ENCODE results near the gene ARID2.

Gene ARID2

DNA sequence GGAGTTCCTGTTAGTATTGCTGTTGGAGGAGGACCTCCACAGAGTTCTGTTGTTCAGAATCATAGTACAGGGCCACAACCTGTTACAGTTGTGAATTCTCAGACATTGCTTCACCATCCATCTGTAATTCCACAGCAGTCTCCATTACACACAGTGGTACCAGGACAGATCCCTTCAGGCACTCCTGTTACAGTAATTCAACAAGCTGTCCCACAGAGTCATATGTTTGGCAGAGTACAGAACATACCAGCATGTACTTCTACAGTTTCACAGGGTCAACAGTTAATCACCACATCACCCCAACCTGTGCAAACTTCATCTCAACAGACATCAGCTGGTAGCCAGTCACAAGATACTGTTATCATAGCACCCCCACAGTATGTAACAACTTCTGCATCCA is 120.8 kb downstream of the ARID2 start:
- ChIA-PET POLR2A (no interaction called here), CTCF (no interaction called here)
- peaks cover 35 to 51% of the 10 kb centered on the region in 2 experiments; a peak in 2 of 3 replicates for H3K36me3 ChIP-seq (ENCODE audit: control insufficient read depth in 2 of 2, insufficient read depth in 1 of 2, low read length in 2 of 2)
- no peak overlapping the region for H3K27ac ChIP-seq (ENCODE audit: extremely low read depth, low read depth, low read length)
- no peaks in the 10 kb centered on the region for H3K4me1 ChIP-seq (ENCODE audit: control insufficient read depth, insufficient read depth, low read length)
- no peak overlapping the region for H3K4me3 ChIP-seq (ENCODE audit: low read depth, low read length)
- no peaks in the 10 kb centered on the region for H3K9me3 ChIP-seq (ENCODE audit: control insufficient read depth, insufficient read depth, low read depth, low read length)
- no peak for TF ChIP-seq SETDB1 (IDR thresholded peaks at IDR 0.05; ENCODE audit: insufficient read length, low read length)
- no peak for TF ChIP-seq TRIM28 (IDR thresholded peaks at IDR 0.05; ENCODE audit: borderline replicate concordance, low read length)
- TF ChIP-seq ZNF302 (tag by site-specific recombination; IDR thresholded peaks at IDR 0.05; ENCODE audit: low read depth), result no peak
- TF ChIP-seq ZNF239 (tag by site-specific recombination; IDR thresholded peaks at IDR 0.05), result no peak
- TF ChIP-seq ZNF514 (tag by site-specific recombination; IDR thresholded peaks at IDR 0.05), result no peak
- TF ChIP-seq ZNF791 (tag by site-specific recombination; IDR thresholded peaks at IDR 0.05), result no peak
- no peak for TF ChIP-seq ZNF544 (tag by site-specific recombination; IDR thresholded peaks at IDR 0.05)
- no peak for TF ChIP-seq ZNF18 (tag by site-specific recombination; IDR thresholded peaks at IDR 0.05)
- TF ChIP-seq ZNF146 (tag by site-specific recombination; IDR thresholded peaks at IDR 0.05), result no peak
- TF ChIP-seq IKZF3 (tag by site-specific recombination; IDR thresholded peaks at IDR 0.05), result no peak
- no peak for TF ChIP-seq ZNF362 (tag by site-specific recombination; IDR thresholded peaks at IDR 0.05)
- TF ChIP-seq TCF7L2 (IDR thresholded peaks at IDR 0.05; ENCODE audit: borderline replicate concordance, low read depth, low read length), result no peak
- TF ChIP-seq ZSCAN16 (tag by site-specific recombination; IDR thresholded peaks at IDR 0.05), result no peak
- TF ChIP-seq SCRT2 (tag by site-specific recombination; IDR thresholded peaks at IDR 0.05), result no peak
- TF ChIP-seq, protein P1, sequence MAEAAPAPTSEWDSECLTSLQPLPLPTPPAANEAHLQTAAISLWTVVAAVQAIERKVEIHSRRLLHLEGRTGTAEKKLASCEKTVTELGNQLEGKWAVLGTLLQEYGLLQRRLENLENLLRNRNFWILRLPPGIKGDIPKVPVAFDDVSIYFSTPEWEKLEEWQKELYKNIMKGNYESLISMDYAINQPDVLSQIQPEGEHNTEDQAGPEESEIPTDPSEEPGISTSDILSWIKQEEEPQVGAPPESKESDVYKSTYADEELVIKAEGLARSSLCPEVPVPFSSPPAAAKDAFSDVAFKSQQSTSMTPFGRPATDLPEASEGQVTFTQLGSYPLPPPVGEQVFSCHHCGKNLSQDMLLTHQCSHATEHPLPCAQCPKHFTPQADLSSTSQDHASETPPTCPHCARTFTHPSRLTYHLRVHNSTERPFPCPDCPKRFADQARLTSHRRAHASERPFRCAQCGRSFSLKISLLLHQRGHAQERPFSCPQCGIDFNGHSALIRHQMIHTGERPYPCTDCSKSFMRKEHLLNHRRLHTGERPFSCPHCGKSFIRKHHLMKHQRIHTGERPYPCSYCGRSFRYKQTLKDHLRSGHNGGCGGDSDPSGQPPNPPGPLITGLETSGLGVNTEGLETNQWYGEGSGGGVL (tag by site-specific recombination; IDR thresholded peaks at IDR 0.05), result no peak

DNA sequence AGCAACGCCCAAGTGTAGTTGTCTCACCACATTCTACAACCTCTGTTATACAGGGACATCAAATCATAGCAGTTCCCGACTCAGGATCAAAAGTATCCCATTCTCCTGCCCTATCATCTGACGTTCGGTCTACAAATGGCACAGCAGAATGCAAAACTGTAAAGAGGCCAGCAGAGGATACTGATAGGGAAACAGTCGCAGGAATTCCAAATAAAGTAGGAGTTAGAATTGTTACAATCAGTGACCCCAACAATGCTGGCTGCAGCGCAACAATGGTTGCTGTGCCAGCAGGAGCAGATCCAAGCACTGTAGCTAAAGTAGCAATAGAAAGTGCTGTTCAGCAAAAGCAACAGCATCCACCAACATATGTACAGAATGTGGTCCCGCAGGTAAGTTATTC is 123.0 kb downstream of the ARID2 start:
- POLR2A ChIA-PET, result no interaction called here
- no peaks in the 10 kb centered on the region for H3K9me3 ChIP-seq (ENCODE audit: control insufficient read depth, insufficient read depth, low read depth, low read length)
- no peak overlapping the region for H3K4me3 ChIP-seq (ENCODE audit: low read depth, low read length)
- TF ChIP-seq ZNF37A (tag by site-specific recombination; IDR thresholded peaks at IDR 0.05) (no peak), ZNF423 (tag by site-specific recombination; IDR thresholded peaks at IDR 0.05) (no peak), ZNF221 (tag by site-specific recombination; IDR thresholded peaks at IDR 0.05; ENCODE audit: borderline replicate concordance) (no peak), ZNF623 (tag by site-specific recombination; IDR thresholded peaks at IDR 0.05) (no peak), ZNF114 (tag by site-specific recombination; IDR thresholded peaks at IDR 0.05) (no peak), ZBTB7A (tag by site-specific recombination; IDR thresholded peaks at IDR 0.05; ENCODE audit: low read depth) (no peak), ZNF341 (tag by site-specific recombination; IDR thresholded peaks at IDR 0.05; ENCODE audit: low read depth) (no peak)
- TF ChIP-seq, protein P2, sequence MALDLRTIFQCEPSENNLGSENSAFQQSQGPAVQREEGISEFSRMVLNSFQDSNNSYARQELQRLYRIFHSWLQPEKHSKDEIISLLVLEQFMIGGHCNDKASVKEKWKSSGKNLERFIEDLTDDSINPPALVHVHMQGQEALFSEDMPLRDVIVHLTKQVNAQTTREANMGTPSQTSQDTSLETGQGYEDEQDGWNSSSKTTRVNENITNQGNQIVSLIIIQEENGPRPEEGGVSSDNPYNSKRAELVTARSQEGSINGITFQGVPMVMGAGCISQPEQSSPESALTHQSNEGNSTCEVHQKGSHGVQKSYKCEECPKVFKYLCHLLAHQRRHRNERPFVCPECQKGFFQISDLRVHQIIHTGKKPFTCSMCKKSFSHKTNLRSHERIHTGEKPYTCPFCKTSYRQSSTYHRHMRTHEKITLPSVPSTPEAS (tag by site-specific recombination; IDR thresholded peaks at IDR 0.05), result no peak
- H3K36me3 ChIP-seq (ENCODE audit: control insufficient read depth in 2 of 2, insufficient read depth in 1 of 2, low read length in 2 of 2), result peaks cover 22 to 46% of the 10 kb centered on the region in 2 experiments
- CTCF ChIA-PET, result no interaction called here
- H3K4me1 ChIP-seq (ENCODE audit: control insufficient read depth, insufficient read depth, low read length), result no peaks in the 10 kb centered on the region
- H3K27ac ChIP-seq (ENCODE audit: extremely low read depth, low read depth, low read length), result no peak overlapping the region

Data from HEK293 (cell line).